ENCODE measurements around the gene SPIRE1.

SPIRE1 gene

DNA sequence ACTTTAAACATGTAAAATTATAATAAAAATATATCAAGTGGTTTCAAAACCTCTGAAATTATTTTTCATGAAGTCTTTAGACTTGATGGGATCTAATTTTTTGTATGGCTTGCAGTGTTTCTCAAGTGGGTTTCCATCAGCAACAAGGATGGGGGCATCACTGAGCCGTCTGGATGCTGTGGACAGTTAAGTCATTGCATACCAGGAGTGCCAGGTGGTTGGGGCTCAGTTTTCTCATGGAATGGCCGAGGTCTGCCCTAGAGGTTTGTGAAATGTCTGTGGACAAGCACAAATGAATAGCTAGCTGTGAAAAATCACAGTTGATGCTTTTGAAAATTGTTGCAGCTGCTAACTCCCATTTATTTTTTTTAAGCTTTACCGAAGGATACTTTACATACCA, 248.4 kb downstream of the SPIRE1 start:
- FAIRE-seq, result no peak

DNA sequence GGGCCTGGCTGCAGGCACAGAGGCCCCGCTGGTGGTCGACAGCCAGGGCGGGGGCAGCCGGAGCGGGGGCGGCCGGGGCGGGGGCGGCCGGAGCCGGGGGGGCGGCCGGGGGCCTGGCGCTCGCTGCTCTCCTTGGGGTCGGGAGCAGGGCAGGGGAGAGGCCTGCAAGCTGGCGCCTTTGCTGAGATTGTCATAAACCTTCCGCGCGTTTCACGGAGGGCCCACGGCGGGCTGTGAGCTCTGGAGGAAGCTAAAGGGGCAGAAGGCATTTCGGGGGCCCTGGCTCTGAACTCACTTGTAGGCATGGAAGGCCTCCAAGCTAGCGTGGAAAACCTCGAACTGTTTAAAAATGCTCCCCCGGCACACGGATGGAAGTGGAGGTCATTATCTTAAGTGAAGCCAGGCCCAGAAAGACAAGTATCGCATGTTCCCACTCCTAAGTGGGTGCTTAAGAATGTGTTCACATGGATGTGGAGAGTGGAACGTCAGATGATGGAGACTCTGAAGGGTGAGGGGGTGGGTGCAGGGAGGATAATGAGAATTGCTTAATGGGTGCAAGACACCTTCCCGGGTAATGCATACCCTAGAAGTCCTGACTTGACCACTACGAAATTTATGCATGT, 249.5 kb downstream of the SPIRE1 start:
- no peak for FAIRE-seq

DNA sequence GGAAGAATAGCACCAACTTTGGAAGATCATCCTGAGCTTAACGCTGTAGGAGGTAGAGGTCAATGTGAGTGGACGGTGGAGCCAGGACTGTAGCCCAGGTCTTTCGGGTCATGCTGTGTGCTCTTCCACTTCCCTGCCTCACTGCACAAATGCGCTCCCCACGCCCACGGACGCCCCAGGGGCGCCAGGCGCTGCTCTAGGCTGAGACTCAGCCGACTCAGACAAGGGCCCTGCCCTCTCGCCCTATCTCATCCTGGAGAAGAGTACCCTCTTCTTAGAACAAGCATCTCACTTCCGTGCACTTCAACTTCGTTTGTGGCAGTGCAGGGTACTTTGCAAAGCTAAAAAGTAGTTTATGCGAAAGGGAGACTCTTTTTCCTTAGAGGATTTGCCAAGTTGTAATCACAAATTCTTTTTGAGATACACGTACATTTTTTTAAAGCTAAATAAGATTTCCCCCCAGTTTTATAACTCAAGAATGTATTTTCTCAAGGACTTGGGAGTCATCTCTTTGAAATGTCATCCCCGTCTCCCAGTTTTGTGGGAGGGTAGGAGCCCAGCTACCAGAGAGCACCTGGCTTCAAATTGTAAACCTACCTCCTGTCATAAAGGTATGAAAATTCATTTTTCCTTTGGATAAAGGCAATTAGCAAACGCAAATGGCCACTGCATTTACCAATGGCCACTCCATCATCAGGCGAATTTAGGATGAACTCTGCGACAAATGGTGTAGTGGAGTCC, 251.4 kb downstream of the SPIRE1 start:
- no peak for FAIRE-seq

DNA sequence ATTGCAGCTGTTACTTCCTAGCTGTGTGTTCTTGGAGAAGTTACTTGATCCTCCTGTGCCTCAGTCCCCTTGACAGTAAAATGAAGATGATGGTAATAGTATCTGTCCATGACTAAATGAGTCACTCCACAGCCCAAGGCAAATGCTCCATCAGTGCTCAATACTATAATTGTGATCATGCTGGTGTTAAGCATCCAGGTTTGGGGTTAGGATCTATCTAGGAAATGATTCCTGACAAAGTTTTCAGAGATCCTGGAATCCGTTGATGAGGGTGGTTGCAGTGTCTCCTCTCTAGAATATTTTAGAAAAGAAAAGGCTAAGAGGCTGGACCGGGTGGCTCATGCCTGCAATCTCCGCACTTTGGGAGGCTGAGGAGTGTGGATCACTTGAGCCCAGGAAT, 252.8 kb downstream of the SPIRE1 start:
- no peak for FAIRE-seq

DNA sequence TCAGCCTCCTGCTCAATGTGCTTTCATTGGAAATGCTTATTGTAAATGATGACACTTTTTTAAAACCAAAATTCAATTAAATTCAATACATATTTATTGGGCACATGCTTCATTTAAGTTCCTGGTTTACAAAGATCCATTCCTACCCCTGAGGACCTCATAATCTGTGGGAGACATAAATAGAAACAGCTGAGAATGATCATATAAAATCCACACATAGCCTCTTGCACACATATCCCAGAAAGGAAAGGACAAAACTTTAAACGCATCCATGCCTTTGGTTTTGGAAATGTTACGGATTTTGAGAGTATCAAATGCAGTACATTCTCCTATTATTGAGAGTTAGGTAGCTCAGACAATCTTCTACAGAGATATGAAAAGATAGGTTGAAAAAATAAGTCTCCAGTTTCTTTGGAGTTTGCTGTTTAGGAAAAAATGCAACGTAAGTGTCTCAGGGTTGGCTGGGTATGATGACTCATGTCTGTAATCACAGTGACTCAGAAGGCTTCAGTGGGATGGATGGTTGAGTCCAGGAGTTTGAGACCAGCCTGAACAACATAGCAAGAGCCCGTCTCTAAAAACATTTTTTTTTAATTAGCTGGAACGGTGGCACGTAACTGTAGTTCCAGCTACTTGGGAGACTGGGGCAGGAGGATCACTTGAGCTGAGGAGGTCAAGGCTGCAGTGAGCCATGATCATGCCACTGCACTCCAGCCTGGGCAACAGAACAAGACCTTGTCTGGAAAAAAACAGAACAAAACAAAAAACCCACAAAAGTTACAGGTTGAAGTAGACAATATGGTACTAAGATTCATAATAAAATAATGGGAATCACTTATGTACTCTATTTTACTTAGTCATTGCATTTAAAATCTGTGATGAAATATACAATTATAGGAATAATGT, 254.1 kb downstream of the SPIRE1 start:
- FAIRE-seq, result no peak

DNA sequence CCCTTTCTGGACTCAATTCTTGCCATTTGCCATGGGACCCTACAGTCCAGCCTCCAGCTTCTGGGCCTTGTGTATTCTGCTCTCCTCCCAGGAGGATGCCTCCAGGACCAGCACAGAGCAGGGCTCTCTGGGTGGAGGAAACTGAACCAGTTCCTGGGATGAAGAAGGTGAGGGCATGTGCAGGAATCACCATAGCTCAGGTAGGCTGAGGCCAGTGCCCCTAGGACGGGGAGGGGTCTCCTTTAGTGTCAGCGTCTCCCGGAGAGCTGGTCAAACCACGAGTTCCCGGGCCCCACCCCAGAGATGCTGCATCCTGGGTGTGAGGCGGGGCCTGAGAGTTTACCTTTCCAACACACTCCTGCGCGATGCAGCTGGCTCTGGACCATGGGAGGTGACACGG, 256.0 kb downstream of the SPIRE1 start:
- no peak for FAIRE-seq

DNA sequence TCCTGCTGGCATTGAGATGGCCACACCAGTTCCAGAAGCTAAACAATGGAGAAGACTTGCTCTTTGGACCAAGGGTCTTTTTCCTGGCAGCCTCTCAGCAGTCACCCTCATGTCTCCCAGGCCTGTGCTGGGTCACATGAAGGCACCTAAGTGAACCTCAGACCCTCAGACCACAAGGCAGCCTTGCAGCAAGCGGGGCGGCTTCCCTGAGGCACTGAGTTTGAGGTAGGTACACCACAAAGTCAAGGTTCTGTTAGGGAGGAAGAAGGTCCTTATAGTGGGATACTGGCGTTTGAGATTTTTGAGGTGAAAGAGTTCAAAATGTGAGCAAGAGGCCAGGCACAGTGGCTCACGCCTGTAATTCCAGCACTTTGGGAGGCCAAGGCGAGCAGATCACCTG, 258.7 kb downstream of the SPIRE1 start:
- FAIRE-seq, result no peak

DNA sequence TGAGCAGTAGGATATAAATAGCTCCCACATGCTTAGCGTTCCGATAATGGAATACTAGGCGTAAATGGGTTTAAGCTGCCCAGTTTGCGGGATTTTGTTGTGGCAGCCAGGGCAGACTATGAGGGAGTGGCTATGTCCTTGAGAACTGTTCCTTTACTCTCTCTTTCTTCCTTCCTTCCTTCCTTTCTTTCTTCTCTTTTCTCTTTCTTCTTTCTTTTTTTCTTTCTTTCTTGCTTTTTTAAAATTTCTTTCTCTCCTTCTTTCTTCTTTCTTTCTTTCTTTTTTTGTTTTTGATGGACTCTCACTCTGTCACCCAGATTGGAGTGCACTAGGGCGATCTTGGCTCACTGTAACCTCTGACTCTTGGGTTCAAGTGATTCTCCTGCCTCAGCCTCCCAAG, 259.3 kb downstream of the SPIRE1 start:
- FAIRE-seq, result no peak

DNA sequence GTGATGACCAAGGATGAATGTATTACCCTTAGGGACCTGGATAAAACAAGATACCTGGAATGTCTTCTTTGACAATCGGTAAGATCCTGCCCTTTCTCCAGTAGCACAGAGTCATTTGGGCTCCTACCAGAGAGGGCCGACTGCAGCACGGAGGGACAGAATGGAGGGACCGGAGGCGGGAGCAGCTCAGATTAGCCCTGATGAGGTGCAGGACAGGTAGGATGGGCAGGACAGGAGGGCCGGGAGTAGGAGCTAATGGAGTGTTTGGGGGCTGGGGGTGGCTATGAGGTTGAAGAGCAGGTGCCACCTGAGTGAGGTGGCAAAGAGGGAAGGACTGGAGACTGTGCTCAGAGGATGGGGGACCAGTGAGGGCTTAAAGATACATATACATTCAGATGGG, 260.1 kb downstream of the SPIRE1 start:
- no peak for FAIRE-seq

DNA sequence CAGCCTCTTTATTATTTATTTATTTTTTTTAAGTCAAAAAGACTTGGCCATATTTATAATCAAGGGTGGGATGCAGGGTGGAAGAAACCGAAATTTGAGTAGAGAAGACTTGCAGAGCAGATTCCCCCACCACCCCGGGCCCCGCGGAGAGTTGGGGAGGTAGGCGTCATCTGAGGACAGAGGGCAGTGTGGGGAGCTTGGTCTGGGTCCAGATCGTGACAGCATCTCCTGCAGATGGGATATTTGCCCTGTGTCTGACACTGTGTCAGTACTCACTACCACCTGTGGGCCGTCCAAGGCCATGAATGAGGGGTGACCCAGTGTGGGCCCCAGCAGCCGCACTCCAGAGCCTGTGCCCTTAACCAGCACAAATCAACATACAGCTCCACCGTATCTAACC, 260.7 kb downstream of the SPIRE1 start:
- no peak for FAIRE-seq

Measured in colon (tissue), 2 donors.